Measurements from ENCODE around the gene DMKN. TPM values are rescaled to one million over a fixed set of nuclear protein-coding genes. Genes with fewer than 3 reads are reported as not detected.

Gene DMKN
- total RNA-seq, 1 donor from 2014 or later: 0.27 TPM

DNA sequence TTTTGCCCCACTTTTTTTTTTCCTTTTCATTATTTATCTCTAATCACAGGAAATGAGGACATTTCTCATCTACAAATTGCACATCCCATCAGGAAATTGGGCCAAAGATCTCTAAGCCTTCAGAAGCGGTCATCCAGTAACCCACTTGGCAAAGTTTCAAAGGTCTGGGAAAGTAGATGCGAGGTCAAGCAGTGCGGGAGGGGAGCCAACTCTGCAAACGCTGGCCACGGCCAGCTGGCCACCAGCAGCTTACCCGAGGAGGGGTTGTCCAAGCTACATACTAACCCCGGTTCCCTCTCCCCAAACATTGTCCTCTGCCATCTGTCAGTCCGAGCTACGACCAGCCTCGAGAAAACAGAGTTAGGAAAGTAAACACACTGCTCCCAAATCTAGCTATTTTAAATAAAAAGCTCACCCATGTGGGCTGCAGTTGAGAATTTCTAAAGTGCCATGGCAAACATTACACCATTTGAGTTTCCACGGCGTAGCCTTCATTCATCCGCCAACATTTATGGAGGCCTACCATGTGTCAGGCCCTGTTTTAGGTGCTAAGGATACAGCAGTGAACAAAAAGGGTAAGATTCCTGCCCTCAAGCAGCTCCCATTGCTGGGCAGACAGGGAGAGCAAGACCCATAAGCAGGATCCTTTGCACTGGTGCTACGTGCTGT, 53.9 kb downstream of the DMKN start:
- Mint-ChIP-seq H3K36me3 (ENCODE audit: low read depth) (no peaks in the 10 kb centered on the region), H3K27me3 (ENCODE audit: low read depth) (peaks cover 3% of the 10 kb centered on the region), H3K4me3 (ENCODE audit: low read depth) (no peak overlapping the region), H3K4me1 (ENCODE audit: low read depth) (peaks cover 54% of the 10 kb centered on the region), H3K27ac (no peak overlapping the region), H3K9me3 (no peaks in the 10 kb centered on the region)
- no peak for DNase-seq (ENCODE audit: low spot score)
- intact Hi-C loops (cut with micrococcal nuclease): no loop called here

DNA sequence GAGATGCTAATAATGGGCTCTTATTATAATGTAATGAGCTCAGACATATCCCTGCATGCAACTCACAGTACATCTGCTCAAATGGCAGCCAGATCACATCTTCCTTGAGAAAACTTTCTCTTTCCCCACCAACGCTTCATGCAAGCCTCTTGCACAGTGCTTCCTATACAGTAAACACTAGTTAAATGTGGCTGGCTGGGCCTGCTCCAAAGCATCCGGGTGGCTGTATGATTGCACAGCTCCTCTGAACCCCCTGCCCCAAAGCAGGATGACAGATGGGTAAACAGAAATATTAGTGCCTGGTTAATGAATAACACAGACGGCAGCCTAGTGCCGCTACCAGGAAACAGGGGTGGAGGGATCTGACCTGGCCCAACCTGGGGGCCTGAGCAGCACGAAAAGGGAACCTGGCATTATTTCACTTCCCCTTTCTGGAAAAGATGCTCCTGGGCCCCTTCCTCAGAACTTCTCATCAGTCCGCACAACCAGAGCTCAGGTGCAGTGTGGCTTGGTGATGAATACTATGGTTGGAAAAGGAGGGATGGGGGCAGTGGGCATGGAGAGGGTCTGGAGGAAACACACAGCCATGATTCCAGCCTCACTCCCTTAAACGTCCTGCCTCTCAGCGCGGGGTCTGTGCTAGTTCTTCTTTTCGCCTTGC, 54.6 kb downstream of the DMKN start:
- no peaks in the 10 kb centered on the region for H3K9me3 Mint-ChIP-seq
- intact Hi-C loops (cut with micrococcal nuclease): no loop called here
- H3K27me3 Mint-ChIP-seq (ENCODE audit: low read depth): peaks cover 3% of the 10 kb centered on the region
- H3K4me1 Mint-ChIP-seq (ENCODE audit: low read depth): peaks cover 51% of the 10 kb centered on the region
- DNase-seq (ENCODE audit: low spot score): no peak
- H3K36me3 Mint-ChIP-seq (ENCODE audit: low read depth): no peaks in the 10 kb centered on the region
- H3K27ac Mint-ChIP-seq: no peak overlapping the region
- H3K4me3 Mint-ChIP-seq (ENCODE audit: low read depth): no peak overlapping the region

DNA sequence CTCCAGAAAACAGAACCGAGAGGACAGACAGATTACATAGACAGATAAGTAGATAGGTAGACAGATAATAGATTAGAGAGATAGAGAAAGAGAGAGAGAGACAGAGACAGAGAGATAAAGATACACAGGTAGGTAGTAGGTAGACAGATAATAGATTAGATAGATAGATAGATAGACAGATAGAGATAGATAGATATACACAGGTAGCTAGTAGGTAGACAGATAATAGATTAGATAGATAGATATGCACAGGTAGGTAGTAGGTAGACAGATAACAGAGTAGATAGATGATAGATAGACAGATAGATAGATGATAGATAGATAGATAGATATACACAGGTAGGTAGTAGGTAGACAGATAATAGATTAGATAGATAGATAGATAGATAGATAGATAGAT, 55.3 kb downstream of the DMKN start:
- peaks cover 48% of the 10 kb centered on the region for H3K4me1 Mint-ChIP-seq (ENCODE audit: low read depth)
- H3K9me3 Mint-ChIP-seq: no peaks in the 10 kb centered on the region
- H3K36me3 Mint-ChIP-seq (ENCODE audit: low read depth): no peaks in the 10 kb centered on the region
- H3K27ac Mint-ChIP-seq: no peak overlapping the region
- DNase-seq (ENCODE audit: low spot score): no peak
- peaks cover 3% of the 10 kb centered on the region for H3K27me3 Mint-ChIP-seq (ENCODE audit: low read depth)
- H3K4me3 Mint-ChIP-seq (ENCODE audit: low read depth): no peak overlapping the region
- intact Hi-C loops (cut with micrococcal nuclease): no loop called here

DNA sequence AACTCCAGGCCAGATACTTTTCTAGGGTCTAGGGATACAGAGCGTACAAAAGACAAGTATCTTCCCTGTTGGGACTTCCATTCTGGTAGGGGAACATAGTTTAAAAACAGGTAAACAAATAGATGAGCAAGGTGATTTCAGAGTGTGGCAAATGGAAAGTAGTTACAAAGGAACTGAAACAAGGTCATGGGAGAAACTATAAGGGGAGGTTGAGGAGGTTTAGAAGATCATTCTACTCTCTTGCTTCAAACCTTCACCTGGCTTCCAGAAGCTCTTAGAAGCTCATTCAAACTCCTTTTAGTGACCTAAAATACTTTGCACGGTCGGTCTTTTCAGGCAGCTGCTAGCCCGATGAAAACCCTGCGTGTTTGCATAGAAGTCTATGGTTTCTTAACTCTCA, 56.3 kb downstream of the DMKN start:
- no peak for DNase-seq (ENCODE audit: low spot score)
- no peak overlapping the region for H3K4me3 Mint-ChIP-seq (ENCODE audit: low read depth)
- peaks cover 3% of the 10 kb centered on the region for H3K27me3 Mint-ChIP-seq (ENCODE audit: low read depth)
- H3K9me3 Mint-ChIP-seq: no peaks in the 10 kb centered on the region
- H3K4me1 Mint-ChIP-seq (ENCODE audit: low read depth): peaks cover 43% of the 10 kb centered on the region
- H3K36me3 Mint-ChIP-seq (ENCODE audit: low read depth): no peaks in the 10 kb centered on the region
- H3K27ac Mint-ChIP-seq: no peak overlapping the region
- intact Hi-C loops (cut with micrococcal nuclease): no loop called here

DNA sequence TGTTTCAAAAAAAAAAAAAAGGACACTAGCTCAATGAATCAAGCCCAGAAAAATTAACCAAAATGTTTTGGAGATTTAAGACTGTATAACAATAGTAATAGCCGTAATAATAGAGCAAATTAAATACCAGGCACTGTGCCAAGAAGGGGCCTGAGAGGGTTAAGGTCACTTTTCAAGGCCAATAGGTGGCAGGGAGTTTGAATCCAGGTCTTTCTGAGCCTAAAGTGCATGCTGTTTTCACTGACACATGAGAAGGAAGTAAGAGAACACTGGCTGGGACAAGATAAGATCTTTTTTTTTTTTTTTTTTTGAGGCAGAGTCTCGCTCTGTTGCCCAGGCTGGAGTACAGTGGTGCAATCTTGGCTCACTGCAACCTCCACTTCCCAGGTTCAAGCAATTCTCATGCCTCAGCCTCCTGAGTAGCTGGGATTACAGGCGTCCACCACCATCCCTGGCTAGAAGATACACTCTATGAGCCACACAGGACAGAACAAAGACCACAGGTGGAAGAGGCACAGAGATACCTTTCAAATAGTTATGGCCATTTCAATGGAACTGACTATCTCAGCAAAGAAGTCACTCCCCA, 57.7 kb downstream of the DMKN start:
- no peaks in the 10 kb centered on the region for H3K9me3 Mint-ChIP-seq
- peaks cover 5% of the 10 kb centered on the region for H3K27me3 Mint-ChIP-seq (ENCODE audit: low read depth)

DNA sequence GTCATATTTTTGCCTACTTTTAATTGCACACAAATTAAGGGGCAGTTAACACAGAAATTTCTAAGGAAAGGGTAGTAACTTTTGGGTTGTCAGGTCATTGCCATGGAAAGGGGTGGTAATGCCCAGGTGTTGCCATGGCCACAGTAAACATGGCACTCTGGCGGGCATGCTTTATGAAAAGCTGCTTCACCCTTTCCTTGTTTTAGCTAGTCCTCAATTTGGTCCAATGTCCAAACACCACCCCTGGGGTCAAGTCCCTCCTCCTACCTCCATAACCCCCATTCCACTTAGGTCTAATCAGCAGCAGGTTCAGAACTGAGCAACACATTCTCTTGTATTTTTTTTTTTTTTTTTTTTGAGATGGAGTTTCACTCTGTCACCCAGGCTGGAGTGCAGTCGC, 58.8 kb downstream of the DMKN start:
- peaks cover 43% of the 10 kb centered on the region for H3K4me1 Mint-ChIP-seq (ENCODE audit: low read depth)
- DNase-seq (ENCODE audit: low spot score): no peak
- H3K27me3 Mint-ChIP-seq (ENCODE audit: low read depth): peaks cover 10% of the 10 kb centered on the region
- H3K9me3 Mint-ChIP-seq: no peaks in the 10 kb centered on the region
- no peak overlapping the region for H3K27ac Mint-ChIP-seq
- no peak overlapping the region for H3K4me3 Mint-ChIP-seq (ENCODE audit: low read depth)
- intact Hi-C loops (cut with micrococcal nuclease): no loop called here
- no peaks in the 10 kb centered on the region for H3K36me3 Mint-ChIP-seq (ENCODE audit: low read depth)

More for the DNA sequence above, 57.7 kb downstream of the DMKN start:
- intact Hi-C loops (cut with micrococcal nuclease): no loop called here
- Mint-ChIP-seq H3K4me1 (ENCODE audit: low read depth) (peaks cover 48% of the 10 kb centered on the region), H3K27ac (no peak overlapping the region), H3K36me3 (ENCODE audit: low read depth) (no peaks in the 10 kb centered on the region), H3K4me3 (ENCODE audit: low read depth) (no peak overlapping the region)
- DNase-seq (ENCODE audit: low spot score): no peak

DNA sequence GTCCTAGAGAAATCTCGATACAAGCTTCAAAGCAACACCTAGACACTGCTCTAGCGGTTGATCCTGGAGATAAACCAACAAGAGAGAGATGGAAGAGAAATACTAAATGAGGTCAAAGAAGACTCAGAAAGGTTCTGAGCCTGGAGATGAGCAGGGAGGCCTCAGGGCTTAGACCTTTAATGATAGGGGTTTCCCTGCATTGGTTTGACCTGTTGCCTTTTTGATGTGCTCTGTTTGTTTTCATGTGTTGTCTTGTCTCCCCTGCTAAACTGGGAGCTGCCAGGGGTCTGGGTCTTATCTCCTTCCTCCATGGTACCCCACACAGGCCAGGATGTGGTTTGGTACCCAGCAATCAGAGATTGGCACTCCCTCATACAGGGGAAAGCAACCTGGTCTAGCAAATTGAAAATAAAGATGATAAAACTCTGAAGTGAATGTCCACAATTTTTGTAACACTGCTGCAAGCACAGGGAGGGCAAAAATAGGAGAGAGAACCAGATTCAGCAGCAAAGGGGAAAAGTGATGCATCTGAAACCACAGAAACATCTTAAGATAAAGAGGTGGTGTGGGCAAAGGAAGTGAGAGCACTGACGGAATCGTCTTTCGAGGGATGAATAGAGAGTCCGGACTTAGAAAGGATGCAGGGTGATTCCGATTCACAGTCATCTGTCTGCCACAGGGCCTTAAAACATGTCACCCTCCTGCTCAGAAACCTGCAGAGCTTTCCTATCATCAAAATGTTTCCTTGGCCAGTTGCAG, 61.9 kb downstream of the DMKN start:
- DNase-seq (ENCODE audit: low spot score): peak; percentile 14
- Mint-ChIP-seq H3K4me3 (ENCODE audit: low read depth) (peak overlapping the region; percentile 10), H3K4me1 (ENCODE audit: low read depth) (peaks cover 39% of the 10 kb centered on the region), H3K36me3 (ENCODE audit: low read depth) (no peaks in the 10 kb centered on the region), H3K9me3 (no peaks in the 10 kb centered on the region), H3K27me3 (ENCODE audit: low read depth) (peaks cover 32% of the 10 kb centered on the region), H3K27ac (peak overlapping the region; percentile 88)
- intact Hi-C loops (cut with micrococcal nuclease): loop anchor here (1.0 to 2.0 kb wide), 5 partner anchors 11 to 104 kb away; partner anchors contain the start of gene FFAR1

DNA sequence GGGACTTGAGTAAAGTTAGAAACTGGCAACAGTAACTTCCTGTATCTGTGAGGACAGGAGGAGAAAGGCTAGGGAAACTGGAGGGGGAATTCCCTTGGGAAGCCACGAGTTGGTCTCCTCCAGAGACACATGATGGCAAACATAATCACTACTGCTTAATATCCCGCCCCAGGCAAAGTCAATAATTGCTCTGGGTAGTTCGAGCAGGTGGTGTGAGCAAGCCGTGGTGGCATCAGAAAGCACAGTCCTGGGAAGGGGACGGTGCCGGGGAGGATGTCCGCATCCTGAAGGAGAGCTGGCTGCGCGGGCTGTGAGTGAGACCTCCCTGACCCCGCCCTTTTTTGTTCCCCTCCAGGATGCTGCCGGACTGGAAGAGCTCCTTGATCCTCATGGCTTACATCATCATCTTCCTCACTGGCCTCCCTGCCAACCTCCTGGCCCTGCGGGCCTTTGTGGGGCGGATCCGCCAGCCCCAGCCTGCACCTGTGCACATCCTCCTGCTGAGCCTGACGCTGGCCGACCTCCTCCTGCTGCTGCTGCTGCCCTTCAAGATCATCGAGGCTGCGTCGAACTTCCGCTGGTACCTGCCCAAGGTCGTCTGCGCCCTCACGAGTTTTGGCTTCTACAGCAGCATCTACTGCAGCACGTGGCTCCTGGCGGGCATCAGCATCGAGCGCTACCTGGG, 63.9 kb downstream of the DMKN start:
- Mint-ChIP-seq H3K27ac (no peak overlapping the region), H3K4me1 (ENCODE audit: low read depth) (peaks cover 45% of the 10 kb centered on the region), H3K36me3 (ENCODE audit: low read depth) (no peaks in the 10 kb centered on the region), H3K9me3 (no peaks in the 10 kb centered on the region), H3K27me3 (ENCODE audit: low read depth) (peaks cover 46% of the 10 kb centered on the region), H3K4me3 (ENCODE audit: low read depth) (no peak overlapping the region)
- DNase-seq (ENCODE audit: low spot score): no peak
- intact Hi-C loops (cut with micrococcal nuclease): loop anchor here (2.0 kb wide), 1 partner anchor 19 kb away; no protein-coding TSS in a partner anchor

DNA sequence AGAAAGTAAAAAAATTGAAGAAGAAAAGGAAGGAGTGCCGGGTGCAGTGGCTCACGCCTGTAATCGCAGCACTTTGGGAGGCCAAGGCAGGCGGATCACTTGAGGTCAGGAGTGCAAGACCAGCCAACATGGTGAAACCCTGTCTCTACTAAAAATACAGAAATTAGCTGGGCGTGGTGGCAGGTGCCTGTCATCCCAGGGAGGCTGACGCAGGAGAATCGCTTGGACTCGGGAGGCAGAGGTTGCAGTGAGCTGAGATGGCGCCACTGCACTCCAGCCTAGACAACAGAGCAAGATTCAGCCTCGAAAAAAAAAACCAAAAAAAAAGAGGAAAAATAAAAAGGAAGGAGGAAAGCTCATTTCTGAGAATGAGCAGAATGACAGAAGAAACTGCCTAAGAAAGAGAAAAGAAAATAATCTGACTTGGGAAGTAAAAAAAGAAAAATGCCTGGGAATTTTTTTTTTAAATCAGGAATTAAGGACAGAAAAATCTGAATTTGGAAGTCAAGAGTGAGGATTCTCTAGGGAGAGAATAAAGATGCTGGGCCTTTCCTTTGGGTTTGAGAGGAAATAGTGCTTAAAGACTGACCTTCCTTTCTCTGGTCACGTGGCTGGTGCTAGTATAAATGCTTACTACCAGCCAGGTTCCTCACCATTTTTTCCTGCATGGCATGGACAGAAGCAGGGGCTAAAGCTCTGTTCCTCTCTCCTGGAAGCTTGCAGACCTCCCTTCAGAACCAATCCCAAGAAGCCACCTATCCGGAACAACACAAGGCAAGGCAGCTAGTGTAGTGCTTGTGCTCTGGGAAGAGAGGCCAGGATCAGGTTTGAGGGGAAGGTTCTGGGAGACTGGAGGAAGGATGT, 65.6 kb downstream of the DMKN start, which contains the start of gene FFAR2:
TSS of gene FFAR2 (plus strand) at position 652 of the 864 bp plus-strand sequence. CDS start 1,458 bp downstream, outside the sequence.
- no peaks in the 10 kb centered on the region for H3K9me3 Mint-ChIP-seq
- no peaks in the 10 kb centered on the region for H3K36me3 Mint-ChIP-seq (ENCODE audit: low read depth)
- intact Hi-C loops (cut with micrococcal nuclease): no loop called here
- DNase-seq (ENCODE audit: low spot score): no peak
- H3K4me1 Mint-ChIP-seq (ENCODE audit: low read depth): peaks cover 43% of the 10 kb centered on the region
- H3K27me3 Mint-ChIP-seq (ENCODE audit: low read depth): peaks cover 46% of the 10 kb centered on the region
- H3K4me3 Mint-ChIP-seq (ENCODE audit: low read depth): no peak within 1 kb of the TSS
- H3K27ac Mint-ChIP-seq: no peak within 1 kb of the TSS
